ENCODE measurements around the gene OR9G4.

Gene OR9G4

GRCh38 chr11:56748597-56748996, at the start of gene OR9G4:
Gene OR9G4 (minus strand): TSS chr11:56748697. CDS start chr11:56743766, 4,931 bp downstream.
- TF ChIP-seq LEF1 (IDR thresholded peaks at IDR 0.05; ENCODE audit: borderline replicate concordance) (no peak), HDGF (IDR thresholded peaks at IDR 0.05; ENCODE audit: borderline replicate concordance) (no peak), CTBP1 (IDR thresholded peaks at IDR 0.05; ENCODE audit: borderline replicate concordance) (no peak), SP1 (IDR thresholded peaks at IDR 0.05) (no peak), BHLHE40 (IDR thresholded peaks at IDR 0.05; ENCODE audit: borderline replicate concordance) (no peak), NFRKB (IDR thresholded peaks at IDR 0.05) (no peak)
- DNase-seq (ENCODE audit: extremely low spot score): no peak
- POLR2A ChIA-PET: no interaction called here
- CTCF ChIA-PET: no interaction called here

DNA sequence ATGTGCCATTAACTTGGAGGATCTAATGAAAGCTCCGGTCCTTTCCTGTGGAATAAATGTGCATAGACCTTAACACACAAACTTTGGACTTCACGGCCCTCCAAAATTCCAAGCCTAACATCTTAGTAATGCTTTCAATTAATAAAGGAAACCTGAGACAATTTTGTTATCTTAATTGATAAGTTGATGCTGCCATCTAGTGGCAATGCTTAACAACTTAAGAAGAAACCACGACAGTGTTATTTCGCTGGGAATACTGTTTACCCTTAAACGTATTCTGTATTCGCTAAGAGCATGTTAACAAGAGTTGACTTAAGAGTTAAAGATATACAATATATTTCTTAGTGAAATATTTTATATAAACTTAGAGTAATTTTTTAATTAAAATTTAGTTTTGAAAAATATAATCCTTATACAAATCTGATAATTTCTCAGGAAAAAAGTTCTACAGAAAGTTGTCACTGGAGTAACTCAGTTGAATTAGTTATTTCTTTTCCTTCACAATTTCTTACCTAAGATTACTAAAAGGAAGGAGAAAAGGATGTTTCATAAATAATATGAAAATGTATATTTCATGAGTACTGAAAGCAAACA, 35.0 kb upstream of the OR9G4 start:
- no peak for TF ChIP-seq FOXA1 (IDR thresholded peaks at IDR 0.05)
- no peak for TF ChIP-seq ZNF384 (IDR thresholded peaks at IDR 0.05)
- TF ChIP-seq LEF1 (IDR thresholded peaks at IDR 0.05; ENCODE audit: borderline replicate concordance): no peak
- no peak for TF ChIP-seq FOXM1 (IDR thresholded peaks at IDR 0.05; ENCODE audit: borderline replicate concordance)
- TF ChIP-seq PKNOX1 (IDR thresholded peaks at IDR 0.05): no peak
- no peak for TF ChIP-seq ELF4 (IDR thresholded peaks at IDR 0.05)
- no peak for TF ChIP-seq SP1 (IDR thresholded peaks at IDR 0.05)
- no peak for TF ChIP-seq BHLHE40 (IDR thresholded peaks at IDR 0.05; ENCODE audit: borderline replicate concordance)
- DNase-seq (ENCODE audit: extremely low spot score): peak; percentile 15
- ChIA-PET CTCF (no interaction called here), POLR2A (no interaction called here)

DNA sequence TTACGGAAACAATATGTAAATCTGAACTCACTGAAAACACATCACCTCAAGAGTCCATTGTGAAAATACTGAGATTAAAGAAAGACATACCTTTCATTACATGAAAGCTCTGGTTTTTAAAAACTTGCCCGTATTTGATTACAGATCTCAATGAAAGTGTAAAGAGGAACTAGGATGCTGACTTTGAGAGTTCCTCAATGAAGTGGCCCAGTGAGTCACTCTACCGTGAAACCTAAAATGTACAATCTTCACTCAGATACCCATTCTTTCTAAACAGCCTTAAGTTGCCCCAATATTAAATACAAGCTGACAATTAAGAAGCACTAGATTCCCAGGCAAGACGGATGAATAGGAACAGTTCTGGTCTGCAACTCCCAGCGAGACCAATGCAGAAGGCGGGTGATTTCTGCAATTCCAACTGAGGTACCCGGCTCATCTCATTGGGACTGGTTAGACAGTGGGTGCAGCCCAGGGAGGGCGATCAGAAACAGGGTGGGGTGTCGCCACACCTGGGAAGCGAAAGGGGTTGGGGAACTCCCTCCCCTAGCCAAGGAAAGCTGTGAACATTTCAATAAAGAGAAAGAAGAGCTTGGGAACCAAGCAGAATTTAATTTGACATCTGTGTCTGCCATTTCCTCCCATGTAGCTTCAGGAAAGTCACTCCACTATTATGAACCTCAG, 33.8 kb upstream of the OR9G4 start:
- ChIA-PET CTCF (interaction anchor here (0.6 kb wide), 1 partner anchor 9 kb away, joined by 3 read pairs; no protein-coding TSS in a partner anchor), POLR2A (no interaction called here)
- TF ChIP-seq L3MBTL2 (conservative IDR thresholded peaks at IDR 0.05): no peak
- no peak for TF ChIP-seq FOXA1 (IDR thresholded peaks at IDR 0.05)
- no peak for TF ChIP-seq HDGF (IDR thresholded peaks at IDR 0.05; ENCODE audit: borderline replicate concordance)
- TF ChIP-seq ARNT (IDR thresholded peaks at IDR 0.05): no peak
- TF ChIP-seq BHLHE40 (IDR thresholded peaks at IDR 0.05; ENCODE audit: borderline replicate concordance): no peak
- no peak for TF ChIP-seq FOXK2 (IDR thresholded peaks at IDR 0.05)
- TF ChIP-seq NFRKB (IDR thresholded peaks at IDR 0.05): no peak
- DNase-seq (ENCODE audit: extremely low spot score): no peak

- TF ChIP-seq ZNF384 (IDR thresholded peaks at IDR 0.05) (no peak), BHLHE40 (IDR thresholded peaks at IDR 0.05; ENCODE audit: borderline replicate concordance) (no peak), LEF1 (IDR thresholded peaks at IDR 0.05; ENCODE audit: borderline replicate concordance) (no peak), ARNT (IDR thresholded peaks at IDR 0.05) (no peak), SUZ12 (IDR thresholded peaks at IDR 0.05) (no peak), SP1 (IDR thresholded peaks at IDR 0.05) (no peak), PKNOX1 (IDR thresholded peaks at IDR 0.05) (no peak), FOXM1 (IDR thresholded peaks at IDR 0.05; ENCODE audit: borderline replicate concordance) (no peak), ELF4 (IDR thresholded peaks at IDR 0.05) (no peak), HDGF (IDR thresholded peaks at IDR 0.05; ENCODE audit: borderline replicate concordance) (no peak), FOXK2 (IDR thresholded peaks at IDR 0.05) (no peak), TARDBP (IDR thresholded peaks at IDR 0.05) (no peak), FOXA1 (IDR thresholded peaks at IDR 0.05) (no peak), L3MBTL2 (conservative IDR thresholded peaks at IDR 0.05) (no peak)
- ChIA-PET CTCF (no interaction called here), POLR2A (no interaction called here)
- DNase-seq (ENCODE audit: extremely low spot score): no peak
These were observed 28.3 kb upstream of the OR9G4 start for GRCh38 chr11:56776809-56777208.

- ChIA-PET CTCF (no interaction called here), POLR2A (no interaction called here)
- DNase-seq (ENCODE audit: extremely low spot score): no peak
These were observed 16.5 kb upstream of the OR9G4 start for GRCh38 chr11:56764976-56765375.

DNA sequence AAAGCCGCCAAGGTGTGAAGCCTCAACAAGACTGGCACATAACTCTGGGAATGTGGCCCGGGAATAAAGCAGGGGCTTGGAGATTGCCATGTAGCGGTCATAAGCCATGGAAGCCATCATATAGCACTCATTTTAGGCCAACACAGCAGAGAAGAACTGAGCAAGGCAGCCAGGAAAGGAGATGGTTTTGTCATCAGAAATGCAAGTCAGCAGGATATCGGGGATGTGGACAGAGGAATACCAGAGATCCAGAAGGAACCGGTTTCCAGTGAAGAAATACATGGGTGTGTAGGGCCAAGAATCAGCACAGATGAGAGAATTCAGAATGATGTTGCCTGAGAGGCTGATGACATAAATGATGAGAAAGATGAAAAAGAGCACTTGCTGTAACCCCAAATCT, 3.0 kb upstream of the OR9G4 start:
- CTCF ChIA-PET: no interaction called here
- TF ChIP-seq BHLHE40 (IDR thresholded peaks at IDR 0.05; ENCODE audit: borderline replicate concordance): no peak
- no peak for TF ChIP-seq TARDBP (IDR thresholded peaks at IDR 0.05)
- no peak for TF ChIP-seq ARNT (IDR thresholded peaks at IDR 0.05)
- TF ChIP-seq CTBP1 (IDR thresholded peaks at IDR 0.05; ENCODE audit: borderline replicate concordance): no peak
- no peak for TF ChIP-seq FOXA1 (IDR thresholded peaks at IDR 0.05)
- no peak for TF ChIP-seq ELF4 (IDR thresholded peaks at IDR 0.05)
- POLR2A ChIA-PET: no interaction called here

More at GRCh38 chr11:56764976-56765375, 16.5 kb upstream of the OR9G4 start:
- TF ChIP-seq HDGF (IDR thresholded peaks at IDR 0.05; ENCODE audit: borderline replicate concordance): no peak
- no peak for TF ChIP-seq SUZ12 (IDR thresholded peaks at IDR 0.05)
- no peak for TF ChIP-seq TARDBP (IDR thresholded peaks at IDR 0.05)
- TF ChIP-seq SP1 (IDR thresholded peaks at IDR 0.05): no peak
- no peak for TF ChIP-seq BHLHE40 (IDR thresholded peaks at IDR 0.05; ENCODE audit: borderline replicate concordance)
- TF ChIP-seq FOXA1 (IDR thresholded peaks at IDR 0.05): no peak
- no peak for TF ChIP-seq LEF1 (IDR thresholded peaks at IDR 0.05; ENCODE audit: borderline replicate concordance)

DNA sequence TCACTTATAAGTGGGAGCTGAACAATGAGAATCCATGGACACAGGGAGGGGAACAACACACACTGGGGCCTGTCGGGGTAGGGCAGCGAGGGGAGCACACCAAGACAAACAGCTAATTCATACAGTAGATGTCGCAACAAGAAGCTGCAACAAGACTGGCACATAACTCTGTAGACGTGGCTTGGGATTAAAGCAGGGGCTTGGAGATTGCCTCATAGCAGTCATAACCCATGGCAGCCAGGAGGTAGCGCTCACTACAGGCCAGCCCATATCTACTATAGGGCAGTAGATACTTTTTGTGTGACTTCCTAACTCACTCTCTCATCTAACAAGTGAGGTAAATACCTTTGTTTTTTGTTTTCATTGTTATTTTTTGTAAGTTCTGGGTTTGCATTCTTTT, 1.7 kb upstream of the OR9G4 start:
- DNase-seq (ENCODE audit: extremely low spot score): no peak
- TF ChIP-seq BHLHE40 (IDR thresholded peaks at IDR 0.05; ENCODE audit: borderline replicate concordance): no peak
- TF ChIP-seq ZNF384 (IDR thresholded peaks at IDR 0.05): no peak
- POLR2A ChIA-PET: no interaction called here
- CTCF ChIA-PET: no interaction called here

More for the DNA sequence above, 3.0 kb upstream of the OR9G4 start:
- DNase-seq (ENCODE audit: extremely low spot score): no peak

All from HEK293T (cell line).